OCI-LY3 (cell line): ENCODE results near the gene PCBP2.
"Not testable (repeated sequence)": the region's sequence is repeated elsewhere in the genome, so short reads cannot be mapped to it uniquely, and the experiment has no call there.

Source experiments
- CTCF ChIP-seq: fragments of 200-600, 300-600 bp; sonication (generic); IDR thresholded peaks from 2 replicates; pipeline ENCODE4 v1.5.1; 2014; ENCODE audit warnings: antibody characterized with exemption, low read length, low read depth
- EZH2phosphoT487 ChIP-seq: fragments of 200-600 bp; shearing (Covaris generic); IDR thresholded peaks from 2 replicates; pipeline ENCODE4 v1.6.1; 2018; ENCODE audit warnings: antibody characterized with exemption, mixed run types, low read depth

- not testable (repeated sequence) for TF ChIP-seq CTCF, EZH2phosphoT487
Observed at GRCh38 chr12:53402351-53402750, 49.6 kb upstream of the PCBP2 start.
